Activated CD4-positive, CD25-positive, alpha-beta regulatory T cell treated with anti-CD3 and anti-CD28 coated beads, Interleukin-2, amount 50 U/mL, for 16 hours (primary cell): ENCODE measurements around the gene TCEAL7.

Experiments used
- DNase-seq: peaks from one replicate; pipeline ENCODE4 v3.0.0-alpha.2; 2020; ENCODE audit warnings: low read depth, low spot score

The TCEAL7 gene

DNA sequence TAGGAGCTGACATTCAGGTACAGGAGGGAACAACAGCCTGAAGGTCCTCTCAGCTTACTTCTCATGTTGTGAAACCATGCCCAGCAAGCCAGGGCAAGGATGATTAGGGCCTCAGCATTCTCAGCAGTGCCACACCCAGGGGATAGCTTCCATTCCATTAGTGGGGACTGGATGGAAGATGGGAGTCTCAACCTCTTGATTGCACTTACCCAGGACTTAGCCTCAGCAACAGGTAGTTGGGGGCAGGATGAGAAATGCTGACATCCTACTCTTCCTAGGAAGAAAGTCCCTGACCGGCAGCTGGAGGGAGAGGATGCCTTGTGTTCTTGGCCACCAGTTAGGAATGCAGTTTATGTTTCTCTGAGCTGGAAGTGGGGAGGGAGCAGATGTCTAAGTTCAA, 37.5 kb downstream of the TCEAL7 start:
- DNase-seq = no peak

DNA sequence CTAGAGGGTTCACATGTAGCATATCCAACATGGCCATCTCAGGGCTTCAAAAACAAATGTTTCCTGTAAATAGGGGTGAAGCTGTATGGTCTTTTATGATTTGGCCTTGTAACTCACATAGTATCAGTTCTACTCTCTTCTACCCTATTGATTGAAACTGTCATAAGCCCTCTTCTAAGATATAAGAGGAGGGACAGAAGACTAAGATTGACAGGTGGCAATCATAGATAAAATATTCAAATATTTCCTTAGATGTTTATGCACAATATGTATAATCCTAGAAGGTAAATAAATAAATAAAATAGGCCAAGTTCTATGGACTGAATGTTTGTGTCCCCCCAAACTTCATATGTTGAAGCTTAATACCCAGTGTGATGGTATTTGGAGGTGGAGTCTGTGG, 39.4 kb downstream of the TCEAL7 start:
- no peak for DNase-seq

DNA sequence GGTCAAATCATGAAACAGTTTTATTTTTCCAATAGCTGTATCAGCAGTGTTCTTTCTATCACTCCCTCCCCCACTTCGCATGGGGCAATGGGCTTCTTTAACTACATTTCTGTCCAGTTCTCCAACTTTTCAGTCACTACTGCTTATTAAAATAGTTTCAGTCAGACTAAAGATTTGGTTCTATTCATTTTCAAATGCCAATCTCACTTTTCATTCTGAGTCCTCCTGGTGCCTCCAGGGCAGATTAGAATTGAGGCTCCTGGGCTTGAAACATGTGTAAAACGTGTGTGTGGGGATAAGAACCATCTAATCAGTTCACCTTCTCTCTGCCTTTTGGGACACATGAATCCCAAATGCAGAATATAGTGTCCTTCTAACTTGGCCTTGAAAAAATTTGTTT, 42.8 kb downstream of the TCEAL7 start:
- no peak for DNase-seq

DNA sequence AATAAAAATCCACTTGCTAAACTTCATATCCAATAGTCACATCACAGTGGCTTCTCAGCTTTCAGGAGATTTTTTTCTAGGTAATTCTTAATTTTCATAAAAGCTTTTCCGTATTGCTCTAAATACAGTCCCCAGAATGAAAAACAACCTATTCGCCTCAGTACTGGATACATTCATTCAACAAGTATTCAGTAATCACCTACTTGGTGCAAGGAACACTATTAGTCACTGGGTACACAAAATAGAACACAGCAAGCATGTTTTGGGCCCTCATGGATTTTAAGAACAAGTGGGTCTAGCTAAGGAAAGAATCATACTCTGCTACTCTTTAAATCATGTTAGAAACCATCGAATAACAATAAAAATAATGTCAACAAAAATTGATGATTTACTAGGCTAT, 43.5 kb downstream of the TCEAL7 start:
- DNase-seq = no peak

DNA sequence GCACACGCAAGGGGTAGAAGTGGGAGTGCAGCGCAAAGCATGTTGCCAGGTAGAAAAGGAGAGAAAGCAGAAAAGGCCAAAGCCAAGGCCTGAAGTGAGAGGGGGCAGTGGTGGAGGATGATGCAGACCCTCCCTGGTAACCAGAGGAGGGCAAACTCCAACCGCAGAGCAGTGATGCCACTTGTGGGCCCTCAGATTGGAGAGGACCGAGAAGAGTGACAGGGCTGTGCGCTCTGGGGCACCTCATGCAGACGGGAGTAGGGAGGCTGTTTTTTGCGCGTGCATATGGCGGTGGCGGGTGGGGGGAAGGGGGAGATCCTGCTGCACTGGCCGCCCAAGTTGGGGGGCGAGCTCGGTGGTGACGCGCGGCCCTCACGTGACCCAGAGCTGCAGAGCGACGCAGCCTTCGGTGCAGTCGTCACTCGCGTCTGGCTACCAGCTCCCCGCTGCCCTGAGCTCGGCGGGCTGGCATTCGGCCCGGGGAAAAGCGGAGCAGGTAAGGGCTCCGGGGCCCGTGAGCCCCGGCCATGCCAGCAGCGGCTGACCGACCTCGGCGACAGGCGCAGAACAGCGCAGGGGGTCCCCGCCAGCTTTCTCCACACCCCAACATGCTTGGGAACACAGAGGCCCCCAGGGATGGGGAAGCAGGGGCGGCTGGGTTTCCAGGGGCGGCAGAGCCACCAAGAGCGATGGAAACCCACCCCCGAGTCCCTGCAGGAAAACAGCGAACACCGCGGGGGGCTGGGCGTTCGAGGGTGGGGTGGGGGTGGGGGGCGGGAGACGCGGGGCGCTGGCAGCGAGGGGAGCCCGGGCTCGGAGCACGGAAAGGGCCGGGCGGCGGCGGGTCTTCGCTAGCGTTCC, 46.3 kb downstream of the TCEAL7 start, which contains the start of gene BEX3:
Gene BEX3, plus strand, starts transcription at position 421 of the 861 bp plus-strand sequence. CDS start 984 bp downstream, outside the sequence.
- no peak for DNase-seq

DNA sequence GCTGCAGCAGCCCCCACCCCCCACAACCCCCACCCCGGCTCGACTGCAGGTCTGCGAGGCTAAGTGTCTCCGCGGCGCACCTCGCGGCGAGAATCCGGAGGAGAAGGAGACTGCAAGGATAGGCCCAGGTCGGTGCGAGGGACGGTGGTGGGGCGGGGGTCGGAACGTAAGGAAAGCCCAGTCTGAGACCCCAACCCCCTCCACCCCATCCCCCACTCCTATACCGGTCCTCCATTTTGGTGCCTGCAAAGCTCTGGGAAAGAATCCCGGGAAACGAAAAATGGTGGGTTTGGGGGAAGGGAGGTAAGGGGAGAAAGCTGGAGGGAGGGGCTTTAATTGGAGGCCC, 46.9 kb downstream of the TCEAL7 start:
- DNase-seq = no peak

DNA sequence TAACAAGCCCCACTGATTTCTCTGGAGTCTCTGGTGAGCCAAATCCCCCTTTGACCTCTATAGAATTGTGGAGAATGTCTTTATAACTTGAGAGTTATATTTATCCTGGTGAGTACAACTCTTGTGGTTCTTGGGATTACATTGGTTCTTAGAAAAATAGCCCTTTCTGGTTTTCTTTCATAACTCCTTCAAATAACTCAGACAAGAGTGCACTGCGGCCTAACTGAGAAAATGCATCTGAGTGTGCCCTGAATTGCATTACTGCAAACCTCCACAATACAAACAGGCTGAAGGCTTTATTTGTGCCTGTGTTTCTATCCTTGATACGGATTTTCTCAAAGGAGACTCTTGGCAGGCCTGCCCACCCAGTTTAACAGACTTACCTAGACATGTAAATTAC, 49.0 kb downstream of the TCEAL7 start:
- DNase-seq = no peak
